GM19035 (cell line): ENCODE results near the gene DIAPH3.

Experiments
- ATAC-seq: cut with Tn5 transposase; IDR thresholded peaks from one replicate; pipeline ENCODE4 v1.9.1; 2021; ENCODE audit not compliant: unreplicated experiment

Gene DIAPH3

DNA sequence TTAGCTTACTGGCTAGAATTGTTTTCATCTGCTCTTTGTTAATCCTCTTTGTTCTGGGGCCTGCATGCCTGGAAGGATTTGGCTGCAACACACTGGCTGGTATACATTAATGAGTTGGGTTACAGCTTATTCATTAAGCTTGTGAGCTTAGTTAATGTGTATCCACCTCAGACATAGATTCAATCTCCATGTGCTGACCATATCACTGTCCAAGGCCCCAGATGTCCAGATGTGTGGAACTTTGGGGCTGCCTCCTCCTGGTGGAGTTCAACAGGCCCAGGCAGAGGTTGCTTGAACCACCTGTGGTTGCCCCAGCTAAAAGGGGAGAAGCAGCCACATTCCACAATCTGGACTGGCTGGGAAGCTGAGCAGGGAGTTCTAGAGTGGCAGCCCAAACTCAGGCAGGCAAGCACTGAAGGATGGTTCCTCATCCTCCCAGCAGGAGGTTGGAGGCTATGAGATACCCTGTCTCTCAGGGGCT is 5.4 kb downstream of the DIAPH3 start:
- ATAC-seq: no peak

DNA sequence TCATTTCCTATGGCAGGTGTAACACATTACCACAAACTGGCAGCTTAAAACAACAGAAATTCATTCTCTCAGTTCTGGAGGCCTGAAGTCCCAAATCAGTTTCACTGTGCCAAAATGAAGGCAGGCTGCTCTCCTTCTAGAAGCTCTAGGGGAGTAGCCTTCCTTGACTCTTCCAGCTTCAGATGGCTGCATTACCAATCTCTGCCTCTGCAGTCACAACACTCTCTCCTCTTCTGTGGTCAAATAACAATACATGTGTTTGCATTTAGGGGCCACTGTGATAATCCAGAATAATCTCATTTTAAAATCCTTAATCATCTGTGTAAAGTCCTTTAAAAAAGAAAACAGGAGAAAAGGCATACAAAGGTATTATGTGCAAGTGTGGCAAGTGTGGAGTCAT is 7.8 kb downstream of the DIAPH3 start:
- ATAC-seq: no peak

DNA sequence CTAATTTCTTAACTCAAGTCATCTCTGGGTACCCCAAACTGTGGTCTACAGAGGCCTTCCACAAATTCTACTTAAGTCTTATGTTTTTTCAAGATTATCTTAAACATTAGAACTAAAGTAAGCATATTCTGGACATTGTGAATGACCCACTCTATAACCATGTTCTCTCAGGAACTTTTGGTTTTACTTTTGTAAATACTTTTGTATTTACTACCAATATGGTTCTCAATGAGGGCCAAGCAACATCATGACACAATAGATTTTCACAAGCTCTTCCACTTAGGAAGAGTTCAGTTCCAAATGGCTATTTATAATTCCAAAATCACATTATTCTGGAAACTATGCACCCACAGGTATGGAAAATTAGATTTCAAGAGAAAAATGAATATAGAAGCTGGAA is 10.8 kb downstream of the DIAPH3 start:
- no peak for ATAC-seq

DNA sequence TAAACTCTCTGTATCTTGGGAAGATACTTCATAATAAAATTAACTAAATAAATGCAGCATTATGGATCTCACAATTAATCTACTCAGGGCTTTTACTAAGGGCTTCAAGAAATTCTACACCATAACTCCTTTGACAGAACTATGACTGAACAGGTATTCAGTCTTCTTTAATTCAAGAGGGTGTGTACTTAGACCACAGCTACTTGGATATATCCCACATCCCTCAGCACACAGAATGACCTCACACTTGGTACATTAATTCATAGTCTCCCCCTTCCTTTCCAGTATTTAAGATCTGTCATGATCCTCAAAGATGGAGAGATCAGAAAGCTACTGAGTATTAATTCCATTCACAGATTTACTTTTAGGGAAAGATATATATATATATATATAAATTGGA is 11.6 kb downstream of the DIAPH3 start:
- ATAC-seq: no peak

DNA sequence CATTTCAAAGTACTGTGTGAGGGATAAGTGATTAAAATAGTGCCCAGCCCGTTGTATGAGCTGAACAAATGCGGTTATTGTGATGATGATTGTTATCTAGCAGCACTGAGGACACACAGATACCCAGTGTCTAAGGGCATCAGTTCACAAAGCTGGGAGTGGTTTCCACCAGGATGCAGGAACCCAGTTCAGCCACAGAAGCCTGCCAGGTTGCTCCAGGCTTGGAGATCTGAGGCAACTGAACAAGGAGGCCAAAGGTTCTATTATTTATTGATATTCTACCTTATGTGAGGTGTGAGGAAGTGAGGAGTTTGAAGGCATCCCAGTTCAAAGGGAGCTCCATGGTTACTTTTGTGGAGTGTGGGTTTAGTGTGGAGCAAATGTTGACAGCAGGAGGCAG is 13.2 kb downstream of the DIAPH3 start:
- ATAC-seq: no peak

DNA sequence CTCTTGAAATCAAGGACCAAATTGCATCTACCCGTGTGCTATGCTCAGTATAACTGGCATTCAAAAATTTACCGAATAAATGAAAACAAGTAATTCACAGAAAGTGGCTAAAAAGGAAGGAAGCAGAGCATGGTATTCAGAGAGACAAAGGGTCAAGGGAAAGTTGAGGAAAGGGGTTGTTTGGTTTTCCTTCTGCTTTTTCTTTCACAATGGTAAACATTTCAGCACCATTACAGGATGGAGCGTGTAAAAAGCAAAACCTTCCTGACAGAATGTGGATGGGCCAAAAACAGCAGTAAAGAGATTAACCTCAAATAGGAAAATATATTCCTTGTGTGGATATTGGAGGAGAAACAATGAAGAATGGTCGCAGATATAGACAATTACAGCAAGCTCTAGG is 14.8 kb downstream of the DIAPH3 start:
- ATAC-seq: no peak

DNA sequence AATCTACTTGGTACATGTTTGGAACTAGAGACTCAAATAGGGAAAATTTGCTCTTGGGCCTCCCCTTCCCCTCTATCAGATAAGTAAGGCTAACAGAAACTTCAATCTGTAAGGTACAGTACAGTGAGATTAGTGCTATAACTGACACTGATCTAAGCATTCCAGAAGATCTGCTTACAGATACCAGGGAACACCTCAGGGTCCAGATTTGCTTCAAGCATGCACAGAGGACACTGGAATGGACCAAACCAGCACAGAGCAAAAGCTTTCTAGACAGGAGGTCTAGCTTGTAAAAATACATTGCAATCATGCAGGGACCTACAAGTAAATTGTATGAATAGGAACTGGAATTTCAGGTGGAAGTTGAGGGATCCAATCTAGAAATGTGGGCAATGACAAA is 16.4 kb downstream of the DIAPH3 start:
- ATAC-seq: no peak

DNA sequence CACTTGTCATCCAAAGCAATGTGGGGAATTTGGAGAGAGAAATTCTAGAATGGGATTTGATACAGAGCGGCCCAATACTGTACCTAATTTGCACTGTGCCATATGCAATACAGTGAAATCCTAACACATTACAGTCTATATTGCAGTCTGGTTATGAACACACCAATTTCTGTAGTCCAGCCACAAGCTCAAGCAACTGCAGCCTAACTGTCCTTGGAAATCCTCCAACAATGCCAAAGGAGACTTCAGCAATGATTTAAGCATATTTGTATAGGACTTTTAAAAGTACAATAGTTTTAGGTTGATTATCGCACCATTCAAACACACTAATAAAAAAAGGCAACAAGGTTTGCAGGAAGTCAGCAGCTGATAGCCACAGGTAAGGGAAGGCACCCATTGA is 17.3 kb downstream of the DIAPH3 start:
- ATAC-seq: no peak

DNA sequence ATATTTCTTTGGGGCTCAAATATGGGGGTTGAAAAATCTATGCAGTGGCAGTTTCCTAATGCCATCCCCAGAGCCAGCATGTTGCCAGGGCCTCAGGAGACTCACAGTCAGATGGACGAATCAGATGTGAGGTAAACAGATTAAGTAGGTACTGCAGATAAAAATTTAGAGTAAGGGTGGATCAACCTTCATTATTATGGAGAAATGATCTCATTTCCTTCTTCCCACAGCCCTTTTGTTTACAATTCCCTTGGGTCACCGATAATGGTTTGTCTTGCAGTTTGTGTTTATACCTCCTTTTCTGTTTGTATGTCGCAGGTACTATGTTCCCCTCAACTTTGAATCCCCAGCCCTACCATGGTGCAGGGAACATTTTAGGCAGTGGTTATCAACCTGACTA is 20.0 kb downstream of the DIAPH3 start:
- no peak for ATAC-seq

DNA sequence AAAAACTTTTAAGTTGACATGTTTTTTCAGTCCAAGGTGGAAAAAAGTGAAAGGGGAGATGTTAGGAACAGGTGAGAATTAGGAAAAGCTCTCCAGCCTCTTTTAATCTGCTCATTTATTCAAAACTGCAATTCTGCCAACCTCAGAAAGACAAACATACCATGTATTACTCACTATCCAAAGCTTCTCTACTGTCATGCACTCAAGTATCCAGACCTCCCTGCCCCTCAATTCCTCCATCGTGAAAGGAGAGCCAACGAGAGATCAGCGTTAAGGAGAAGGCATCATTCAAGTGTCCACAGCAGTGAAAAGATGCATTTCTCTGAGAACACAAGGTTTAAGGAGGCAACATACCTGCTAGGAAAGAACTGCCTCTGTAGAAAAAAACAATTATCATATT is 24.5 kb downstream of the DIAPH3 start:
- ATAC-seq: no peak

DNA sequence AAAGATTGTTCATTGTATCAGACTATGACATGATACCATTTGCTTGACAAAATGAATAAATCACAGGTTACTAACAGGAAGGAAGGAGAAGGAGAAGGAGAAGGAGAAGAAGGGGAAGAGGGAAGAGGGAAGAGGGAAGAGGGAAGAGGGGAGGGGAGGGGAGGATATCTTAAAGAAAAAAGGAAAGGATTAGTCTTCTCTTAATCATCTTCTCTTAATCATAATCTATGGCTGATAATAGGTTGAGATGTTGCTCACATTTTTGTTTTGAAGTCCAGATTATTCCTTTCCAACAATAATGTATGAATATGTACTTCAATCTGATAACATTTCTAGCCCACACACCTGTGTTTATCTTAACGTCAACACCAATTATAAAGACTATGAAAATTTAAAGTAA is 25.1 kb downstream of the DIAPH3 start:
- ATAC-seq: no peak

DNA sequence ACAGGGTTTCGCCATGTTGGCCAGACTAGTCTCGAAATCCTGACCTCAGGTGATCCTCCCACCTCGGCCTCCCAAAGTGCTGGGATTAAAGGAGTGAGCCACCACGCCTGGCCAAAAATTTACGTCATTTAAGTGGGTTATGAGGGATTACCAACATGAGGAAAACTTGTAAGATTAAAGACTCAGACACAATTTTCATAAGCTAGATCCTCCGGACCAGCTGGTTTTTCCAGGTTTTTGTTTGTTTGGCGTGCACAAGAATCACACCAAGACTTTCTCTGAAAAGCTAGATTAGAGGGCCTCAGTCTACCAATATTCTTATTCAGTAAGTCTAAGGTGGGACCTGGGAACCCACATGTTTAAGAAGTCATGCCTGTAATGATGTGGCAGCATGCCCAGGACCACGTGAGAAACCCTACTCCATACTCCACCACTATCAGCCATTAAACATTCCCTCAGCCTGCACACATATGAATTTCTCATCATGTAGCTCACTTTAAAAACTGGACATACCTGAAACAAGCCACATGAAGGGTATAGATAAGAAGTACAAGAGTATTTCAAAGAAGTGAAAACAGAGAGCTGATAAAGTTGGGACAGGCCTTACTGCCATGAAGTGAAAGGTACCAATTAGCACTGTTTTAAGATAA is 25.7 kb downstream of the DIAPH3 start:
- ATAC-seq: no peak

DNA sequence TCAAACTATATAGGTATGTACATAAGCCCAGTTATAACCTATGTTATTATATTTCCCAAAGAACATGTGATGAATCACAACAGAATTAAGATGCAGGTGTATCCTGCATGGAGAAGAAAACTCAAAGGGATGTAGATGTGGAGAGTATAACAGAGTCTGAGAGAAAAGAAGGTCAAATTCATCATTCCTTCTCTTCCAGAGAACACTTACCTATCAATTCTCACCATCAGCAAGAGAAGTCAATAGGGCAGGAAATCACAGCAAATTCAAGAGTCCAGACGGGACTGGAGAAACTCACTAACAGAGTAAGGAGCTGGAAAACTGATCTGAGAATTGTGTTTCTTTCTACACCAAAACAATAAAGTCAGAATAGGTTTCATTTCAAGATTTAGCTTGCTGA is 28.4 kb downstream of the DIAPH3 start:
- ATAC-seq: no peak

DNA sequence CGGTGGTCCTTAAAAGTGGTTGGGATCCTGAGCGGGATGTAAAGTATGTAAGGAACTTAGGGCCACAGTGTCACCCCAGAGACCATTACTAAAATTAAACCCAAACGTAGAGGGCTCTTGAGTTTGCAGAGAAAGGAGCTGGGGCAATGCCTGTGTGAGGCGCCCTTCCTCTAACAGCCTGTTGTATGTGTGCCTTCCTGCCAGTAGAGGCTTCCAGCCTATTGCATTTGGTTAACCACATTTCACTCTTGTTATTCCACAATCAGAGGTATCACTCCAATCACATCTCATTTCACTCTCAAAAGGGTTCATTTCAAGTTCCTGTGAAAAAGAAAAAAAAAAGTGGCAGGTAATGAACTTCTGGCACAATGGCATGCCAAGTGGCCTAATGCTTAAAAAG is 29.4 kb downstream of the DIAPH3 start:
- ATAC-seq: no peak

DNA sequence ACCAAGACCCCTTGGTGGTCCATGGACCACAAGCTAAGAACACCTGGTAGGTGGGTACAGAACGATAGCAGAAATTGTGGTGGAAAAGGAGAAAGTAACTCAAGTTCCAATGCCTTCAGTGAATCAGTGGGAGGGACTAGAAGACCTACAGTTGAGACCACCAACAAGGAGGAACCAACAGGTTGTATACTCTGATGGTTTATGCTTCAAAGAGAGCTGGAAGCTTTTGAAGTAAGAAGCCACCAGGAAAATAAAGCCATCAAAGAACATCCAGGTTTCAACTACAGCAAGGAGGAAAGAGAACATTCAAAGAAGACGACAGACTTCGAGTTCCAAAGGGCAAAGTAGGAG is 42.4 kb downstream of the DIAPH3 start:
- ATAC-seq: no peak

DNA sequence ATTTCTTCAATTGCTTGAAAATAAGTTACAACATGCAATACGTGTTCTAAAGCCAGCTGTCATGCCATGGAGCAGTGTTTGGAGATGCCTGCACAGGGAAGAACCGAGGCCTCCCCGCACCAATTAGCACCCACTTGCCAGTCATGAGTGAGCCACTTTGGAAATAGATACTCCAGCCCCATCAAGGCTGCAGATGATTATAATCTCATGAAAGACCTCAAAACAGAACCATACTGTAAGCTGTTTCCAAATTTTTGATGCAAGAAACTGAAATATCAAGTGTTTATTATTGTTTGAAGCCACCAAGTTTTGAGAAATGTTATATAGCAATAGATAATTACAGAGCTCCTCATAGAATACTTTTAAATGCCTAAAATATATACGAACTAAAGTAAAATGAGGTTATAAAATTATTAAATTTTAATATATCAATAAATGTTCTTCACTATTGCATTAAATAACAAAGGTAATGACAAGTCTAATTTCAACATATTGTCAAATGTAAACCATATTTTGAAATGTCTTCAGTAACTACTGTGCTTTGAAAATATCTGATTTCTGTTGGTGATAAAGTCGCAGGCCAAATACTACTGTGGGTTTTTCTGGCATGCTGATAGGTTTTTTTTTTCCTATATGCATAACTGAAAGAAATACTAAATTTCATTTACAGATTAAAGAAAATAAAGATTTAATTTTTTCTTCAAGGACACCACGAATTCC is 43.0 kb downstream of the DIAPH3 start:
- no peak for ATAC-seq

DNA sequence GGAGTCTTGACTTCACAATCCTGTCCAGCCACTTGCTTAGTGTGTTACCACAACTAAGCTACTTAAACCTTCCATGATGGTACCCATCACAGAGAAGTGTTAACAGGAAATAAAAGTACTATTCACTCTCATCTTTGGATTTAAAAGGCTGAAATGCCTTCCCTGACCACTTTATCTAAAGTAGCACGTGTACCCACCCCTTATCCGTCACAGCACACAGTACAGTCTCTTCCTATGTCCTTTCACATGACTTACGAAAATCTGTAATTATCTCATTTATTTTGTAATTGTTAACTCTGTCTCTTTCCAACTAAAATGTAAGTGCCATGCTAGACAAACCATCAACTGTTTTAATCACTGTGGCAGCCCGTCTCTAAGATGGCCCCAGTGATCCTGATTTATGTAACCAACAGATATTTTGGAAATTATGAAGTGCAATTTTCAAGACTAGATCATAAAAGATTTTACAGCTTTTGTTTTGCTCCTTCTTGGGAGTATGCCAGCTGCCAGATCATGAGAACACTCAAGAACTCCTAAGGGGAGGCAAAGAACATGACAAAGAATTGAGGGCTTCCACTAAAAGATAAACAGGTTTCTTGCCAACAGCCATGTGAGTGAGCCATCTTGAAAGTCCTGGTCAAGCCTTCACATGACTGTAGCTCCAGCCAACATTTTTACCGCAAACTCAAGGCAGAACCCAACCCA is 44.9 kb downstream of the DIAPH3 start:
- no peak for ATAC-seq

DNA sequence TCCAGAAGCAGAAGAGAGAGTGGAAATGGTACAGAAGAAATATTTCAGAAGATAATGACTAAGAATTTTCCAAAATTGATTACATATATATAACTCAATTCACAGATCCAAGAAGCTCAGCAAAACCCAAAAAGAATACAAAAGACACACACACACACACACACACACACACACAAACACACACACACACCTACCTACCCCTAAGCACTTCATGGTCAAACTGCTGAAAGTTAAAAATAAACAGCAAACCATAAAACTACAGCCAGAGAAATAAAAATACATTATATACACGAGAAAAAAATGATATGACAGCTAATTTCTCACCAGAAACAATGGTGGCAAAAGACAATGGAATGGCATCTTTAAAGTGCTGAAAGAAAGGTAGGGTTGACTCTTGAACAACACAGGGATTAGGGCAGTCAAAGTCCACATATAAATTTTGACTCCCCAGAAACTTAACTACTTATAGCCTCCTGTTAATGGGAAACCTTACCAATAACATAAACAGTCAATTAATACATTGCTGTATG is 49.2 kb downstream of the DIAPH3 start:
- ATAC-seq: no peak

DNA sequence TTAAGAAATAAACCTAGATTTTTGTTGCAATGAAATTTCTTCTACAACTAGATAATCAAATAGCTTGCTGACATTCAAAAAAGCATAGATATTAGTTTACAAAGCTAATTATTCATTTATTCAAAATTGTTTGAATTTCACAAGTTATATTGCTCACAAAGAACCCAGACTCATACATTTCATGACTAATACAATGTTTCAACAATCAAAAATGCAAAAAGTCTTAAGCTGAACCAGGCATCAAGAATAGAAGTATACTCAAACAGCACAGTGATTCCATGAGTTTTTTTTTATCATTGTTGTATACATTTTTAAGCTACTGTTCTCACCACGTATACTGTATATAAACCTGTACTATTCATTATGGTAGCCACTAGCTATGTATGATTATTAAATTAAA is 51.0 kb downstream of the DIAPH3 start:
- ATAC-seq: no peak

DNA sequence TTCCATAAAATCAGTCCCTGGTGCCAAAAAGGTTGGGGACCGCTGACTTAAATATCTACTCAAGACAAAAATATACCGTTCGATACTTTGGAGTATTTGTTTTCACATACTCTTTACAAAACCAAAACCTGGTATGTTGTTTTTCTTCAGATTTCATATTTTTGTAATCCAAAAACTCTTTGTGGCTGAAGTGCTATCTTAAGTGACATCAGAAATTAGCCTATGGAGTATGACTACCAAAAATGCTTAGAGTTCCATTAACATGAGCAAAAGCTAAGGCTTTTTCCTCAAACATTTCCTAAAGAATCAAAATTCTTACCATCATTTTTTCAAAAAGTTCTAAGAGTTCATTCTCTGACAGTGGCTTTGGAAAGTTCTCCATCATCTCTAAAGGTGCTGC is 52.0 kb downstream of the DIAPH3 start:
- no peak for ATAC-seq

DNA sequence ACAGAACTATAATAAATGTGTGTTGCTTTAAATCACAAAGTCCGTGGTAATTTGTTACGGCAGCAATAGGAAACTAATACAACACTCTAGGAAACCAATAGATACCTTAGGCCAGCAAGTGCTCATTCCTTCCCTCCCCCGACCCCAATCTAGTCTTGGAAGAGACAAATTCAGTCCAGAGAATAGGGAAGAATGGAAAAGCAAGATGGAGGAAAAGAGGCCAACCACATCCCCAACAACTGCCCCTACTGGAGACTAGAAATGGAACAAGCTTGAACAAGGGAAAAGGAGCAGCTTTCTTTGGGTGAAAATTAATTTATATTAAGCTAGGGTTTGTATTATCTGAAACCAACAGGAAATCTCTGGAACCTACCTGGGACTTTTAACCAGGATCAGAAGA is 54.4 kb downstream of the DIAPH3 start:
- ATAC-seq: no peak

DNA sequence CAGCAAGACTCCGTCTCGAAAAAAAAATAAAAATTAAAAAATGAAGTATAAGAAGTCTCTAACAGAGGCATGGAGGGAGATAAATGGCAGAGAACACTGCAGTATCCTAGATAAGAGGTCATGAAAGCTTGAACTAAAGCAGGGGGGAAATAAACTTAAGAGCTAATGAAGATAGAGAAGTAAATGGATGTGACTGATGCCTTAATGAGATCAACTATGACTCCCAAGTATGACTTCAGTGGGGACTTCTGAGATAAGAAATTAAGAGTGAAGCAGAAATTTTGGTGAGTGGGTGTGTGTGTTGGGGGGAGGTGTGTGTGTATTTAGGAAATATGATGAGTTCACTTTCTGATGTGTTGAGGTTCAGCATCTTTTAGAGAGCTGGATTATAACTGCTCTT is 55.1 kb downstream of the DIAPH3 start:
- ATAC-seq: no peak
